HepG2 (cell line): Measurements from ENCODE around the gene KIZ. TPM values are rescaled to one million over a fixed set of nuclear protein-coding genes. Genes with fewer than 3 reads are reported as not detected.
A peak's percentile ranks its signal among the peaks of the same experiment; 100 is the strongest.

Source experiments
- ARID2 ChIP-seq: sonication (generic); formaldehyde crosslinking; IDR thresholded peaks from 2 replicates; pipeline ENCODE4 v1.8.1; 2022; ENCODE audit warnings: mild to moderate bottlenecking, missing genetic modification reagents, borderline replicate concordance
- MLLT10 ChIP-seq: sonication (generic); formaldehyde crosslinking; IDR thresholded peaks from 2 replicates; pipeline ENCODE4 v1.4.0; 2020; ENCODE audit warnings: missing genetic modification reagents
- NR1H2 ChIP-seq: sonication (generic); formaldehyde crosslinking; IDR thresholded peaks from 2 replicates; pipeline ENCODE4 v1.8.1; 2022; ENCODE audit warnings: low read depth, missing genetic modification reagents, borderline replicate concordance
- RBM39 ChIP-seq: fragments of 200-400 bp; formaldehyde crosslinking; IDR thresholded peaks from one replicate; pipeline ENCODE4 v1.6.1; 2018; ENCODE audit warnings: antibody characterized with exemption, mild to moderate bottlenecking, low read depth, low read length; ENCODE audit not compliant: poor library complexity, severe bottlenecking
- TCF7L2 ChIP-seq: IDR thresholded peaks from 2 replicates; pipeline ENCODE4 v1.6.1; 2011; ENCODE audit warnings: mild to moderate bottlenecking, low read depth, low read length, moderate library complexity
- ZNF629 ChIP-seq: sonication (generic); formaldehyde crosslinking; conservative IDR thresholded peaks from 2 replicates; pipeline ENCODE4 v1.5.0; 2020; ENCODE audit warnings: missing genetic modification reagents
- ZSCAN30 ChIP-seq: sonication (generic); formaldehyde crosslinking; IDR thresholded peaks from 2 replicates; pipeline ENCODE4 v1.5.0; 2020; ENCODE audit warnings: mild to moderate bottlenecking, missing genetic modification reagents
- polyA plus RNA-seq, 8 experiments: library from polyadenylated mRNA; depleted of rRNA in 3 of 8; stranded (reverse) in 7 of 8; unstranded in 1 of 8; fragments of >200 nt; fragmentation: Illumina TruSeq in 4 of 8; extraction: Trizol in 4 of 8; gene quantifications; 2 replicates each; pipeline versions ENCODE4 v1.2.1 to v1.2.3, GENCODE V29; 2011 to 2016; ENCODE audit warnings: low read depth in 4 of 8, missing spikeins in 1 of 8, mixed read lengths in 1 of 8; ENCODE audit not compliant: insufficient read depth in 1 of 8
- total RNA-seq, 5 experiments: library from RNA; depleted of rRNA; stranded (reverse); fragments of >200 nt; fragmentation: Illumina TruSeq; extraction: Trizol; gene quantifications; 2 replicates each; pipeline ENCODE4 v1.2.3, GENCODE V29; 2016; ENCODE audit warnings: low read depth in 1 of 5
- TF ChIP-seq, protein P1 (sequence below): IDR thresholded peaks from 2 replicates; pipeline ENCODE4 v1.4.0; 2020; ENCODE audit warnings: mild to moderate bottlenecking, missing genetic modification reagents
- TF ChIP-seq, protein P2 (sequence below): sonication (generic); formaldehyde crosslinking; IDR thresholded peaks from 2 replicates; pipeline ENCODE4 v1.5.0; 2020; ENCODE audit warnings: missing genetic modification reagents, mild to moderate bottlenecking, borderline replicate concordance

The KIZ gene
- total and polyA plus RNA-seq, 2 of the 13 experiments (the other 11 are each of a cell fraction or from before 2014, with no cell fraction given): 46.3 to 114 TPM

GRCh38 chr20:21124190-21124589 is 1.7 kb upstream of the KIZ start (continued):
- TF ChIP-seq, protein P1, sequence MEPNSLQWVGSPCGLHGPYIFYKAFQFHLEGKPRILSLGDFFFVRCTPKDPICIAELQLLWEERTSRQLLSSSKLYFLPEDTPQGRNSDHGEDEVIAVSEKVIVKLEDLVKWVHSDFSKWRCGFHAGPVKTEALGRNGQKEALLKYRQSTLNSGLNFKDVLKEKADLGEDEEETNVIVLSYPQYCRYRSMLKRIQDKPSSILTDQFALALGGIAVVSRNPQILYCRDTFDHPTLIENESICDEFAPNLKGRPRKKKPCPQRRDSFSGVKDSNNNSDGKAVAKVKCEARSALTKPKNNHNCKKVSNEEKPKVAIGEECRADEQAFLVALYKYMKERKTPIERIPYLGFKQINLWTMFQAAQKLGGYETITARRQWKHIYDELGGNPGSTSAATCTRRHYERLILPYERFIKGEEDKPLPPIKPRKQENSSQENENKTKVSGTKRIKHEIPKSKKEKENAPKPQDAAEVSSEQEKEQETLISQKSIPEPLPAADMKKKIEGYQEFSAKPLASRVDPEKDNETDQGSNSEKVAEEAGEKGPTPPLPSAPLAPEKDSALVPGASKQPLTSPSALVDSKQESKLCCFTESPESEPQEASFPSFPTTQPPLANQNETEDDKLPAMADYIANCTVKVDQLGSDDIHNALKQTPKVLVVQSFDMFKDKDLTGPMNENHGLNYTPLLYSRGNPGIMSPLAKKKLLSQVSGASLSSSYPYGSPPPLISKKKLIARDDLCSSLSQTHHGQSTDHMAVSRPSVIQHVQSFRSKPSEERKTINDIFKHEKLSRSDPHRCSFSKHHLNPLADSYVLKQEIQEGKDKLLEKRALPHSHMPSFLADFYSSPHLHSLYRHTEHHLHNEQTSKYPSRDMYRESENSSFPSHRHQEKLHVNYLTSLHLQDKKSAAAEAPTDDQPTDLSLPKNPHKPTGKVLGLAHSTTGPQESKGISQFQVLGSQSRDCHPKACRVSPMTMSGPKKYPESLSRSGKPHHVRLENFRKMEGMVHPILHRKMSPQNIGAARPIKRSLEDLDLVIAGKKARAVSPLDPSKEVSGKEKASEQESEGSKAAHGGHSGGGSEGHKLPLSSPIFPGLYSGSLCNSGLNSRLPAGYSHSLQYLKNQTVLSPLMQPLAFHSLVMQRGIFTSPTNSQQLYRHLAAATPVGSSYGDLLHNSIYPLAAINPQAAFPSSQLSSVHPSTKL (CRISPR knock-in tag): no peak
- TF ChIP-seq, protein P2, sequence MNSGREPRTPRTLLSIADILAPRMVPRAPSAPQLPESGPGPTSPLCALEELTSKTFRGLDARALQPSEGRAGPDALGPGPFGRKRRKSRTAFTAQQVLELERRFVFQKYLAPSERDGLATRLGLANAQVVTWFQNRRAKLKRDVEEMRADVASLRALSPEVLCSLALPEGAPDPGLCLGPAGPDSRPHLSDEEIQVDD (CRISPR knock-in tag): no peak
- TF ChIP-seq TCF7L2: no peak
- TF ChIP-seq MLLT10: no peak
- 0 out of 2 replicates have a peak, but pooled peaks have one; percentile 9 for TF ChIP-seq ZSCAN30
- TF ChIP-seq RBM39: no peak
- TF ChIP-seq ZNF629 (CRISPR knock-in tag): no peak
- TF ChIP-seq ARID2 (CRISPR knock-in tag): 0 out of 2 replicates have a peak, but pooled peaks have one; percentile 53
- 0 out of 2 replicates have a peak, but pooled peaks have one; percentile 40 for TF ChIP-seq NR1H2 (CRISPR knock-in tag)
